AG08395 (cell line): Measurements from ENCODE around the gene GTF3C4.
"Not testable (repeated sequence)": the region's sequence is repeated elsewhere in the genome, so short reads cannot be mapped to it uniquely, and the experiment has no call there.

Experiments
- DNase-seq: peaks from one replicate; pipeline ENCODE4 v3.0.0; 2012; ENCODE audit warnings: mixed read lengths, low spot score

GTF3C4 gene

DNA sequence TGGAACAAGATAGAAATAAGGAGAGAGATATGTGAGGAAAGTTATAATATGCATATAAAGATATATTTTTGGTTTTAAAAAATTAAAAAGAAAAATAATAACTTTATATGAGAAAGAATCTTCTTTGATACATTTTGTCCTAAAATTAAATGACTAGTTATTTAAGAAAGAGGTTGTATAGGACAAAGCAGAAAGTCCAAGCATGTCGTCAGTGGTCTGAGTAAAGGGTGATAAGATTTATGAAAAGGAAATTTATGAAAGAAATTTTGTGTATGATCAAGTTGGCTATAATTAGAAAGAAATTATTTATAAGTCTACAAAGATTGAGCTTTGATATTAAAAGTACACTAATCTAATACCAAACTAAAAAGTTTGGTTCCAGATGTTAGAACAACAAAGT lies 32.0 kb downstream of the GTF3C4 start:
- no peak for DNase-seq

DNA sequence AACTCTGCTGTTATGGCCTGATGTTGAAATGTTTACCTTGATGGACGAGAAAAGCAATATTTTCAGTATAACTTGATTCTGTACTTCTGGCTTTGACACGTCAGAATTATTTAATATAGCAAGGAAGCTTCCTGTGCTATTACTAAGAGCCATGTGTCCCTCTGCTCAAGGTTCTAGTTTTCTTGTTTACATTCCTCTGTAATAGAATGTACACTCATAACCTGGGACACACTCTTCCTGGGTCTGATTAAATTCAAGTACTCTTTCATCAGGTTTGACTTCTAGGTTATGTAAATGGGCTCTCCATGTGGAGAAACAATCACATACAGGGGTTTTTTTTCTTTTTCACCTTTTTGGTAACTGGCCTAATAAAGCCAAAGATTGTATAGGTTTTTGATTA lies 33.1 kb downstream of the GTF3C4 start:
- DNase-seq, result no peak

DNA sequence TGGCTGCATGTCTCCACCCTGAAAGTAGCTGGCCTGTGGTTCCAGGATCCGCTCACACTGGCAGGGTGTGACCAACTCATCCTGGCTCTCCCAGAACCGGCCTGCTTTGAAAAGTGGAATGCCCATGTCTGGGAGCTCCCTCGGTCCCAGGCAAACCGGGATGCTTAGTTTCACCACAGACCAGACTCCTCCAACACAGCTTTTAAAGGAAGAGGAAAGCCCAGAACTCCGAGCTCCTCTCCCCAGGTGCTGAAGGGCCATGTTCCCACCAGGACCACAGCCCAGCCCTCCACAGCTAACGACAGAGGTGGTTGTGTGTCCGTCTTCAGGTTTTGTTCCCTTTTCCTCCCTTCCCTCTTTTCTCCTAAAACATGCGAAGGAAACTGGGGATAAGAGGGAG lies 38.0 kb downstream of the GTF3C4 start:
- DNase-seq, result no peak

DNA sequence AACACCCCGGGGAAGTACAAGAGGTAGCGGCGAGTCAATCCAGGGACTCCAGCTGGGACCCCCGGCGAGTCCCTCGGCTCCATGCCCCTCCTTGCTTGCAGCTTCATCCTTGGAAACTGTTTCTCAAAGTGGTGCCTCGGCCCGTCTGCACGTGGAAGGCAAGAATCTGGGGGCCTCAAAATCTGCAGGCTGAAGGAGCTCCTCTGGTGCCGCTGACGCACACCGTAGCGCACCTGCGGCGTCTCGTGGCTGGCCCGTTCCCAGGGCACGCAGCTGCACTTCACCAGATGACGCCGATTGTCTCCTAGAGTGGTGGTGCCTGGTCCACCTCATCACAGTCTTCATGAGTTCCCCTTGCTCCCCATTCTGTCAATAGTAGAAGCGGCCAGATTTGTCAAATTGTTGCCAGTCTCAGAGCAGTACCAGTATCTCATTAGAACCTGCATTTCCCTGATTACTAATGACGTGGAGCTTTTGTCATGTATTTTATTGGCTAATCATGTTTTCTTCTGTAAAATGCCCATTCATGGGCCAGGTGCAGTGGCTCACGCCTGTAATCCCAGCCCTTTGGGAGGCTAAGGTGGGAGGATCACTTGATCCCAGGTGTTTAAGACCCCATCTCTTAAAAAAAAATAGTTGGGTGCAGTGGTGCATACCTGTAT lies 38.6 kb downstream of the GTF3C4 start:
- no peak for DNase-seq

DNA sequence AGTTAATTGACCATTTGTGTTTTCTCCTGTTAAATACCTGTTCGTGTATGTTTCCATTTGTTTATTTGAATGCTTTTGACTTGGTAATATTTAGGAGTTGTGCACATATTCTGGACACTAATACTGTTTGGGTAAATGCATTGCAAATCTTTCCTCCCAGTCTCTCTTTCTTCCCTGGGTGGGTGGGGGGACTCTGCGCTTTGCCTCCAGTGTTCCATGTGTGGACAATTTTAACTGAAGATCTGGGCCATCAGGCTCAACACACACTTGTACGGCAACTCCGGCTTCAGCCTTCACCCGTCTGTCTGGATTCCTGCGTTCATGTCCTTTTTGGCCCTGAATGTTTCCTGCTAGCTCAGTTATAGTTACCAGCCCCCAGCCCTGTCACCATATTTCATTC lies 40.1 kb downstream of the GTF3C4 start:
- no peak for DNase-seq

DNA sequence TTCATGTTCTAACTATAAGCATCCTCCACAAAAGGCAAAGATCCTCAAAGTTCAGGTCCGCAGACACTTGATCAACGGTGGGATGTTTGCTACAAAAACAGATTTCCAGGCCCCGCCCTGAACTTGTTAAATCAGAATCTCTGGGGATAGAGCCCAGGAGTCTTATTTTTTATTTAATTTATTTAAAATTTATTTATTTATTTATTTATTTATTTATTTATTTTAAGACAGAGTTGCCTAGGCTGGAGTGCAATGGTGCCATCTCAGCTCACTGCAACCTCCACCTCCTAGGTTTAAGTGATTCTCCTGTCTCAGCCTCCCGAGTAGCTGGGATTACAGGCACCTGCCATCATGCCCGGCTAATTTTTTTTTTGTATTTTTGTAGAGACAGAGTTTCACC lies 40.9 kb downstream of the GTF3C4 start:
- DNase-seq, result not testable (repeated sequence)

DNA sequence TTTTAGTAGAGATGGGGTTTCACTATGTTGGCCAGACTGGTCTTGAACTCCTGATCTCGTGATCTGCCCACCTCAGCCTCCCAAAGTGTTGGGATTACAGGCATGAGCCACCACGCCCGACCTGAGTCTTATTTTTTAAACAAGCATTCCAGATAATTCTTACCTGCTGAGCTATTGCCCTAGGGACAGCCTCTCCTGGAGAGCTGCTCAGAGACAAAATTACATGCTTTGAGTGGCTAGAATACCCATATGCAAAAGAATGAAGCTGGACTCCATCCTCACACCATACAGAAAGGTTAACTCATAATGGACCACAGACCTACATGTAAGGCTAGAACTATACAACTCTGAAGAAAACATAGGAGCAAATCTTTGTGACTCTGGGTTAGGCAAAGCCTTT lies 41.6 kb downstream of the GTF3C4 start:
- DNase-seq, result no peak

DNA sequence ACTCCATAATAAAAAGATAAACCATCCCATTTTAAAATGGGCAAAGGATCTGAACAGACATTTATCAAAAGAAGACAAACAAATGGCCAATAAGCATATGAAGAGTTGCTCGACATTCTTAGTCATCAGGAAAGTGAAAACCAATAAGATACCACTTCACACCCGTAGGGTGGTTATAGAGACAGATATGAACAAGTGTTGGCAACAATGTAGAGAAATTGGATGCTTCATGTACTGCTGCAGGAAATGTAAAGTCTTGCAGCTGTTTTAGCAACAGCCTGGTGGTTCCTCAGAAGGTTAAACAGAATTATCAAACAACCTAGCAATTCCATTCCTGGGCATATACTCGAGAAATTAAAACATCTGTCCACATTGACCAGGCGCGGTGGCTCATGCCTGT lies 42.5 kb downstream of the GTF3C4 start:
- DNase-seq, result no peak

DNA sequence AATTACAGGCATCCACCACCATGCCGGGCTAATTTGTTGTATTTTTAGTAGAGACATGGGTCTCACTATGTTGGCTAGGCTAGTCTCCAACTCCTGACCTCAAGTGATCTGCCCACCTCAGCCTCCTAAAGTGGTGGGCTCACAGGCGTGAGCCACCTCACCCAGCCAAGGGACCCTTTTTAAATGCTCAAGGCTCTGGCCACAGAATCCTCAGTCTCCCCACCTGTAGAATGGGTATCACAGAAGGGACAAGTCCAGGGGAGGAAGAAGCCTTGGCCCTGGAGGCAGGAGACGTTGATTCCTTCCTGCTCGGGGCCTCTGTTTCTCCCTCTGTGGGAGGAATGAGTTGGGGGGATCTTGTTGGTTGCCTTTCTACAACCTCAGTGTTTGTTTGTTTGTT lies 45.7 kb downstream of the GTF3C4 start:
- no peak for DNase-seq

DNA sequence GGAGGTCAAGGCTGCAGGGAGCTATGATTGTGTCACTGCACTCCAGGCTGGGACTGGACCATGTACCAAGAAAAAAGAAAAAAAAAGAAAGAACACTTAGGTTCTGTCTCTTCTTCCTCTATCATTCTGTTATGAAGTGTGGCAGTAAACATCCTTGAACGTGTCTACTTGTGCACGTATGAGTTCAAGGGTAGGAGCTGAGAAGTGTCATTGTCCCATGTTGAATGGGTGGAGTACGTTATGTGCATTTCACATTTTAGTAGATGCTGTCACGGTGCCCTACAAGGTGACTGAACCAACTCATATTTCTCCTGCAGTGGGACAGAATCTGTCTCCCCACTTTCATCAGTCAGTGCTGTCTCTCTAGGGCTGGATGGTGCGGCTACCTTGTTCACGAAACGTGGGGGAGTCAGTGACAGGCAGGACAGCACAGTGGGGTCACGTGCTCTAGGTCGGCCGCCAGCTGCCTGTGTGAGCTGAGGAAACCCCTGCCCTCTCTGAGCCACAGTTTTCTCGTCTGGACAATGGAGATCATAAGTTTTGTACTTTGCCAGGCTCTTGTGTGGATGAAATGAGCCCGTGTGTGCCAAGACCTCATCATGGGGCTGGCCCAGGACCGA lies 47.2 kb downstream of the GTF3C4 start:
- DNase-seq, result no peak

DNA sequence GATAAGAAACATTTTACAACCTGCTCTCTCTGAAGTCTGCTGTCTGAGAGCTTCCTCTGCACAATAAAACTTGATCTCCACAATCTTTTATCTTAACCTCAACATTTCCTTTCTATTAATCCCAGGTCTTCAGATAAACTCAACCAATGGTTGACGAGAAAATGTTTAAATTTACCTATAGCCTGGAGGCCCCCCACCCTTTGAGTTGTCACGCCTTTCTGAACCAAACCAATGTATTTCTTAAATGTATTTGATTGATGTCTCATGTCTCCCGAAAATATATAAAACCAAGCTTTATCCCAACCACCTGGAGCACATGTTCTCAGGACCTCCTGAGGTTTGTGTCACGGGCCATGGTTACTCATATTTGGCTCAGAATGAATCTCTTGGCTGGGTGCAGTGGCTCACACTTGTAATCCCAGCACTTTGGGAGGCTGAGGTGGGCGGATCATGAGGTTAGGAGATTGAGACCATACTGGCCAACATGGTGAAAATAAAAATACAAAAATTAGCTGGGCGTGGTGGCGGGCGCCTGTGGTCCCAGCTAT lies 48.2 kb downstream of the GTF3C4 start:
- DNase-seq, result not testable (repeated sequence)

DNA sequence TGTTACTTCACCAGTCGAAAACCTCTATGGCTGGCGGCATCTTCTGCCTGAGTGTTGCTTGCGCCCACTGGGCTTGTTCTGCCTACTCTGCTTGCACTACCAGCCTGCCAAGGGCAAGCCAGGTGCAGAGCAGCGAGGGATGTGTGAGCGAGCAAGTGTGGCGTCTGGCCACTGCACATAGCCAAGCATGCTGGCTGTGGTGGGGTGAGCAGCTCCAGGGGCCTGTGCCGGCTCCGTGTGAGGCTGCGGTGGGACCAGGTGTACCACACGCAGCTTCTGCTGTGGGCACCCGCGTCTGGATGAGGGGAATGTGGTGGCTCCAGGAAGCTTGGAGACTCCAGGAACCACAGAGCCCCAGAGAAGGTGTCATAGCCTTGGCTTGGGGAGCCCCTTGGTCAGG lies 51.4 kb downstream of the GTF3C4 start:
- no peak for DNase-seq

DNA sequence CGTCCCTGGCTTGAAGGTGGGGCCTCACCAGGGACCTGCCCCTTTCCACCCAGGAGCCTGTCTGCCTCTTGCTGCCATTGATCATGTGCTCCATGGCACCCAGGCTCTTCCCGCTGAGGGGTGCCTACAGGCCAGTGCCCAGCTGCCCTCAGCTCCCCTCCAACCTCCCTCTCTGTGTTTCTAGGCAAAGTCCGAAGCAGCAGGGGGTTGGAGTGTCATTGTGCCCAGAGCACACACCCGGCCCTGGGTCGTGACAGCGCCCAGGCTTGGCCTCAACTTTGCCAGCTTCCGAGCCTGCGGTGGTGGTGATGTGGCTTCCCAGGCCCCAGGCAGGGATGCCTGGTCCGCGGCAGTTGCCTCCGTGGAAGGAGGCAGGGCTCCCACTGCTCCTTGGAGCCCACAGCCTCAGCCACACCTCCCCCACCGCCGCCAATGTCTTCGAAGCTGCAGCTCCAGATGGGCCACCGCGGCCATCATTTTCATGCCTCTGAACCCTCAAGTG lies 52.4 kb downstream of the GTF3C4 start:
- DNase-seq, result no peak

DNA sequence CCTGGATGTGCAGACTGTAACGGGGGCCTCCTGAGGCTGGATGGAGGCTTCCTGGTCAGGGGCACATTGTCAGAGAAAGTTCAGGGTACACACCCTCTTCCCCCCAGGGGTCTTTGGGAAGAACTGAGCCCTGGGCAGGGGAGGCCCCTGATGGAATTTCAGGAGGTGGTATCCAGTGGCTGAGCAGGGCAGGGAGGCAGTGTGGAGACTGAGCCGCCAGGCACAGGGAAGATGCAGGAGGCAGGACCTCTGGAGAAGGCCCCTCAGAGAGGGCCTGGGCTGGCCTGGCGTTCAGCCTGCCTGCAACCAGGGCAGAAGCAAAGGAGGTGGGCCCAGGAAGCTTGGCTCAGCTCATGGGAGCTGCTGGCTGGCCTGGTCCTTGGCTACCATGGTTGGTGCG lies 53.5 kb downstream of the GTF3C4 start:
- DNase-seq, result no peak

DNA sequence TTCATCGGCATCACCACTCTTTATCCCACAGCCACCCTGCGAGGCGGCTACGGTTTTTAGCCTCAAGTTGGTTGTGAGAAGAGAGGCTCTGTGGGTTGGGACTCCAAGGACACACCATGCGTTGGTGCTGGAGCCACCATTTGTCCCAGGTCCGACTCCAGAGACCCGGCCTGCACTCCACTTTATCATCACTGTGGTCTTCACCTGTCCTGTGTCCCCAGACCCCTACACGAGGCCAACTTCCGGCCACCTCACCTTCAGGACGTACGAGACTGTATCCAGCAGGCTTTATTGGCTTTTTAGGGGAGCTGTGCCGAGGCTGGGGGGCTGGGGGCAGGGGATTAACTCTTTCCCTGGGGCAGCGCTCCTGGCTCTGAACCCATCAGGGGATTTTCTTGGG lies 55.0 kb downstream of the GTF3C4 start:
- no peak for DNase-seq

DNA sequence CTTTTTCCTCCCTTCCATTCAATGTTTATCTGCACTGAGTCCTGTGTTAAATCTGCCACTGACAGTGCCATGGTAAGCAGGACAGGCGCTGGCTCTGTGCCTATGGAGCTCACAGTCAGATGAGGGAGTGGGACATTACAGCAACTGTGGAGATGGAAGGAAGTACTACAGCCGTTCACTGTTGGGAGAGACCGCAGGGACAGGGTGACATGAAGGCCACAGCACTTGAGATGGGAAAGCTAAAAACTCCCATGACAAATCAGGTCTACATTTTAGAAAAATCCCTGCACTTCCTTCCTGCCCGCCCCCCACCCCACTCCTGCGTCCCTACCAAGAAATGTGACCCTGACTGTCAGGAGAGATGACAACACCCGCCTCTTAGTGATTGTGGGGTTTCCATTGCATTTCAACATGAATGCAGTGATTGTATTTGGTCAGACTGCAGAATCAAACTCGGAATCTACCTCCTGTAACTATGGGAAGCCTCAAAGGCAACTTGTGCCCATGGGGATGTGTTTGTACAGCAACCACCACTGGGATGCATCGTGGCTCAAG lies 56.4 kb downstream of the GTF3C4 start:
- DNase-seq, result no peak

DNA sequence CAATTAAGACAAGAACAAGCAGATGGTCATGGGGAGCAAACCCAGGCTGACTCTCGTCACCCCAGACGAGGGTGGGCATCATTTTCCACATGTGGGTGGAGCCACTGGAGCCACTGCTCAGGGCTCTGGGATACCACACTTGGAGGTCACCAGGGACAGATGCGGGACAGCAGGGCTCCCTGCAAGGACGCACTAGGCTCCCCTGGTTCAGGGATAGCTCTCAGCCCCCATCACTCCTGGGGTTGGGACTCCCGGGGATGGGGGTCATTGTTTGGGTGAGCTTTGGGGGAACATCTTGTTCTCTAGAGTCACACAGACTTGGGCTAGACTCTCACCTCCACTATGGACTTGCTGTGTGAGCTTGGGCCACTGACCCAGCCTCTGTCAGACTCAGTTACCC lies 57.8 kb downstream of the GTF3C4 start:
- no peak for DNase-seq

DNA sequence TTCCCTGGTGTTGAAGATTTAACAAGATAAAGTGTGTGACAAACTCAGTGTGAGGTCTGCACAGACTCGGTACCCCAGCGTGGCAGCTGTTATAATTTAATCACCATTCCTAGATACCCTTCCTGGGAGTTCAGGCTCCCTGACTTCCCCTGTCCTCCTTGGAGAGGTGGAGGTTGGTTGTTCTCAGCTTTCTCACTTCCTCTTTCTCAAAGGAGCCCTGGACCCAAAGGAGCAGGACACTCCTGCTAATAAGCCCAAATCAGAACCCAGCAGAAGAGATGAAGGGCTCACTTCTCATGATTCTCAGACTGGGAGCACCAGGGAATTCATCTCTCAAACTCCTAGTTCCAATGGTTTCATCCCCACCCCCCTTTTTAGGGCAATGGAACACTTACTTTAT lies 58.2 kb downstream of the GTF3C4 start:
- DNase-seq, result no peak

DNA sequence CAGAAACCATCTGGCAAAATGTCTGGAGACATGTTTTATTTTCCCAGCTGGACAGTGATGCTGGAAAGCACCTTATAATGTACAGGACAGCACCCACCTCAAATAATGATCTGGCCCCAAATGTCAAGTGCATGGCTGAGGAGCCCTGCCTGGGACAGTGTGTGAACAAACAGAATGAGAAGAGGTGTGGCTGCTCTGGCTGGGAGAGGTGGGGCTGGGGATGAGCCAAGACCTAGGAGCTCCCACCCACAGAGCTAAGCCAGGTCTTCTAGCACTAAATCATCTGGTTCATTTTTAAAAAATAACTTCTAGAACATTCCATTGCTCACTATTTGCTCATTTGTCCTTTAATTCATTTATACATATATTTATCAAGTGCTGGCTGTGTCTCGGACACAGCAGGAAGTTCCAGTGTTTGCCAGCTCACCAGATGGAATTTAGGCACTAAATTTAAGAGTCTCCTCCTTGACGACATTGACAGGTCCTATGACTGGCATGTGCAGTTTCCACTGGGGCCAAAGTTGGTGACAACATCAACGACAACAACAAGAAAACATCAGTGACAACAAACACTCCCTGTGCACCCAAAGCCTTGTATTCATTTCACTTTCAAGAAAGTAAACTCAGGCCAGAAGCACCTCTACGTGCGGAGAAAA lies 59.1 kb downstream of the GTF3C4 start:
- no peak for DNase-seq

DNA sequence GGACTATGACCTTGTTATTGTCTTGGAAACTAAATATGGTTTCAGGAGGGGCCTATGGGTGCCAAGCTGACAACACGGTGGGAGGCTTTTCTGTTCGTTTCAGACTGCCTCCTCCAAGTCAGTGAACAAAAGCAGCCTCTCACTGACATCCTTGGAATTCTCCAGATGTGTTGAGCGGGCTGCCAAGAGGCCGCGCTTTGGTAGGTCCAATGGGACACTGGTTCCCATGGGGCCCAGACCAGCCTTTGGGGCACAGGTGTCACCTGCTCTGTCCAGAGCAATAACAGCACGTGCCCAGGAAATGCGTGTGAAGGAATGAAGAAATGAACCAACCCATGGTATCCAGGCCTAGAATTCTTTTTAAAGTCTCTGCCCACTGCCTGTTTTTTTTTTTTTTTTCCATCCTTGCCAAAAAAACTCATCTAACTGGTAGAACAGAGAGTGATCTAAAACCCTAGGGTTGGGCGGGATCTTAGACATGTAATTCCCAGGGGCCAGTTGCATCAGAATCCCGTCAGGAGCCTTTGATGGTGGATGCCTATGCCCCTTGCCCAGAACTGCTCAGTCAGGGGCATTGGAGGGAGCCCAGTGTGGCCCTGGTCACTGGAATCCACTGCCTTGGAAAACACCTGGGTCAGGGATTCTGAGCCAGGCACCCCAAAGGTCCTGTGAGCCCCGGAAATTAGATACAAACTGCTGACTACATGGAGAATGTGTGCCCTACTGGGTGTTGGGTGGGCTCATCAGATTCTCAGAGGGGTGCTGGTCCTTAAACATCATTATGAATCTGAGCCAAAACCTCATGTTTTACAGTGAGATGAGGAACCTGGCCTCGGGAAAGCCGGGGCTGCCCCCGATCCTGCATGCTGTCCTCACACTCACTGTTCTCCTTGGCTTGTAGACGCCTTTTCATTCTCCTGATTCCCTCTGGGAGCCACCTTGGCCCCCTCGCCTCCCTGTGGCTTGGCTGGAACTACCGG lies 60.1 kb downstream of the GTF3C4 start:
- DNase-seq, result no peak

DNA sequence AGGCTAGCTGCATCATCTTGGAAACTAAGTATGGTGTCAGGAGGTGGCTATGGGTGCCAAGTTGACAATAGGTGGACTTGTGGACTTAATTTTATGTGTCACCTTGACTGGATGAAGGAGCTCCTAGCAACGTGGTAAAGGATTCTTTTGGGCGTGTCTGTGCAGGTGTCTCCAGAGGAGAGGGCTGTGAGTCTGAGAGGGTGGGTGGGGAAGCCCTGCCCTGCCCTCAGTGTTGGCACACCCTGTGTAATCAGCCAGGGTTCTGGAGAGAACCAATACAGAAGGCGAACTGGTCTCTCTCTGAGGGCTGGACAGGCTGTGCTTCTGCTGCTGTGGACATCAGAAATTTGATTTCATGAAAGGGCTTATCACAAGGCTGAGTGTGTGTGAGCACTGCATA lies 61.0 kb downstream of the GTF3C4 start:
- no peak for DNase-seq
